Sigmoid colon (tissue), 7 donors: ENCODE results near the gene VPS13D. TPM values are rescaled to one million over a fixed set of nuclear protein-coding genes. Genes with fewer than 3 reads are reported as not detected.
"Not testable (repeated sequence)": the region's sequence is repeated elsewhere in the genome, so short reads cannot be mapped to it uniquely, and the experiment has no call there.

Experiments used
- DNase-seq: peaks from one replicate; pipeline ENCODE4 v3.0.0-alpha.2; 2019
- H3K27ac ChIP-seq, 4 donors: fragments of 200-600 bp; sonication (generic); one replicate each; pipeline ENCODE4 v1.5.1; 2016 to 2019; ENCODE audit warnings: mild to moderate bottlenecking in 1 of 4
- H3K27me3 ChIP-seq, 3 donors: fragments of 200-600 bp; sonication (generic); one replicate each; pipeline ENCODE4 v1.5.1; 2019; ENCODE audit warnings: mild to moderate bottlenecking in 1 of 3
- H3K36me3 ChIP-seq, 4 donors: fragments of 200-600 bp; sonication (generic); one replicate each; pipeline ENCODE4 v1.5.1; 2016 to 2019
- H3K4me1 ChIP-seq, 4 donors: fragments of 200-600 bp; sonication (generic); one replicate each; pipeline ENCODE4 v1.5.1; 2017 to 2019
- H3K4me3 ChIP-seq, 4 donors: fragments of 200-600 bp; sonication (generic); one replicate each; pipeline ENCODE4 v1.5.1; 2017 to 2019; ENCODE audit warnings: mild to moderate bottlenecking in 2 of 4, moderate library complexity in 1 of 4
- H3K9me3 ChIP-seq, 4 donors: fragments of 200-600 bp in 3 of 4; sonication (generic) in 3 of 4; one replicate each; pipeline versions ENCODE4 v1.5.1 to v1.6.1; 2013 to 2019
- CTCF ChIP-seq, 4 experiments: fragments of 450-650 bp in 3 of 4; fragments of 200-600 bp in 1 of 4; IDR thresholded peaks; one replicate each; pipeline ENCODE4 v1.5.1; 2016 to 2019; ENCODE audit warnings: antibody characterized with exemption in 4 of 4, mild to moderate bottlenecking in 3 of 4, moderate library complexity in 2 of 4
- EP300 ChIP-seq, 4 donors: sonication (generic); formaldehyde crosslinking; IDR thresholded peaks; one replicate each; pipeline ENCODE4 v1.6.1; 2017; ENCODE audit warnings: antibody characterized with exemption in 4 of 4
- POLR2A ChIP-seq, 2 donors: fragments of 450-650 bp; IDR thresholded peaks; one replicate each; pipeline ENCODE4 v1.6.1; 2016; ENCODE audit warnings: antibody characterized with exemption in 2 of 2, mild to moderate bottlenecking in 2 of 2, moderate library complexity in 2 of 2
- POLR2AphosphoS5 ChIP-seq, 4 donors: sonication (generic); formaldehyde crosslinking; IDR thresholded peaks; one replicate each; pipeline ENCODE4 v1.6.1; 2017; ENCODE audit warnings: antibody characterized with exemption in 4 of 4
- WGBS, 2 donors: extraction: QIAGEN DNeasy Blood & Tissue Kit; methylation state at CpG; one replicate each; pipeline ENCODE4 v1.1.7; 2013; 5-methylcytosine and 5-hydroxymethylcytosine counted together
- intact Hi-C: fragments of 100-400 bp; cut with DNase I; formaldehyde crosslinking; loops from one replicate; pipeline ENCODE4 v1.15.1; 2023
- polyA plus RNA-seq, 3 donors: library from polyadenylated mRNA; stranded (reverse); fragments of 200-250 nt; gene quantifications; one replicate each; pipeline ENCODE4 v1.2.3, GENCODE V29; 2013
- total RNA-seq, 4 donors: library from RNA; depleted of rRNA; stranded (reverse); fragments of >200 nt; gene quantifications; one replicate each; pipeline ENCODE4 v1.1.0, GENCODE V29; 2016
- donor health status: healthy with polysubstance abuse.
- donor health status: Bipolar disorder and iron deficiency.
- donor health status: healthy.

Gene VPS13D
- total and polyA plus RNA-seq, 7 donors: 7.6 to 90.8 (median 49.7) TPM

GRCh38 chr1:12516741-12517140 is 286.9 kb downstream of the VPS13D start:
- intact Hi-C loops: no loop called here
- Histone ChIP-seq H3K4me1 (peaks cover 0 to 30% (median 22%) of the 10 kb centered on the region in 4 donors), H3K4me3 (no peak overlapping the region)

GRCh38 chr1:12518931-12519692 is 289.3 kb downstream of the VPS13D start:
- no peaks in the 10 kb centered on the region for H3K27me3 ChIP-seq
- no peaks in the 10 kb centered on the region for H3K36me3 ChIP-seq
- no peaks in the 10 kb centered on the region for H3K9me3 ChIP-seq
- H3K27ac ChIP-seq: peak overlapping the region; percentile 45 to 85 (median 79)
- peaks cover 0 to 19% (median 17%) of the 10 kb centered on the region in 4 donors for H3K4me1 ChIP-seq
- intact Hi-C loops: loop anchor here (2.0 kb wide), 1 partner anchor 22 kb away; no protein-coding TSS in a partner anchor
- peak; percentile 61 to 93 (median 82) for TF ChIP-seq EP300 (IDR thresholded peaks at IDR 0.05)
- no peak for TF ChIP-seq POLR2A (IDR thresholded peaks at IDR 0.05)
- TF ChIP-seq POLR2AphosphoS5 (IDR thresholded peaks at IDR 0.05): peak; percentile 78 to 90 (median 83)
- DNase-seq: peak; percentile 97
- peak overlapping the region in 3 of 4 donors; percentile 4 to 11 (median 7) for H3K4me3 ChIP-seq
- 32 to 52% methylated on average over 21 of the region's 21 CpGs for WGBS, 2 donors

More at GRCh38 chr1:12516741-12517140, 286.9 kb downstream of the VPS13D start:
- Histone ChIP-seq H3K36me3 (no peaks in the 10 kb centered on the region), H3K27me3 (no peaks in the 10 kb centered on the region), H3K9me3 (no peaks in the 10 kb centered on the region), H3K27ac (no peak overlapping the region)
- WGBS, 2 donors: 97% methylated on average over 13 of the region's 13 CpGs
- DNase-seq: peak; percentile 15
- TF ChIP-seq POLR2A (IDR thresholded peaks at IDR 0.05) (no peak), POLR2AphosphoS5 (IDR thresholded peaks at IDR 0.05) (no peak), EP300 (IDR thresholded peaks at IDR 0.05) (no peak), CTCF (IDR thresholded peaks at IDR 0.05) (no peak)

GRCh38 chr1:12519693-12520364 is 290.0 kb downstream of the VPS13D start:
- no peak for DNase-seq
- Histone ChIP-seq H3K4me3 (no peak overlapping the region), H3K4me1 (peaks cover 0 to 19% (median 17%) of the 10 kb centered on the region in 4 donors), H3K36me3 (no peaks in the 10 kb centered on the region), H3K27ac (peak overlapping the region; percentile 45 to 85 (median 79)), H3K9me3 (no peaks in the 10 kb centered on the region), H3K27me3 (no peaks in the 10 kb centered on the region)
- TF ChIP-seq POLR2AphosphoS5 (IDR thresholded peaks at IDR 0.05) (no peak), EP300 (IDR thresholded peaks at IDR 0.05) (no peak), POLR2A (IDR thresholded peaks at IDR 0.05) (no peak), CTCF (IDR thresholded peaks at IDR 0.05) (no peak)
- WGBS, 2 donors: 91 to 93% methylated on average over 11 of the region's 11 CpGs
- intact Hi-C loops: loop anchor here (2.0 kb wide), 1 partner anchor 21 kb away; no protein-coding TSS in a partner anchor

GRCh38 chr1:12521096-12521495 is 291.3 kb downstream of the VPS13D start:
- Histone ChIP-seq H3K4me3 (no peak overlapping the region), H3K36me3 (no peaks in the 10 kb centered on the region), H3K4me1 (peaks cover 0 to 20% (median 18%) of the 10 kb centered on the region in 4 donors), H3K9me3 (no peaks in the 10 kb centered on the region), H3K27me3 (no peaks in the 10 kb centered on the region), H3K27ac (no peak overlapping the region)
- no peak for TF ChIP-seq CTCF (IDR thresholded peaks at IDR 0.05)
- TF ChIP-seq POLR2AphosphoS5 (IDR thresholded peaks at IDR 0.05): no peak
- TF ChIP-seq POLR2A (IDR thresholded peaks at IDR 0.05): no peak
- TF ChIP-seq EP300 (IDR thresholded peaks at IDR 0.05): no peak
- intact Hi-C loops: no loop called here
- peak; percentile 11 for DNase-seq
- WGBS, 2 donors: 70 to 83% methylated on average over 5 of the region's 5 CpGs

GRCh38 chr1:12522780-12523179 is 292.9 kb downstream of the VPS13D start:
- H3K36me3 ChIP-seq, H3K4me3 ChIP-seq, H3K27ac ChIP-seq, intact Hi-C loops, H3K9me3 ChIP-seq, H3K27me3 ChIP-seq: not testable (repeated sequence)
- DNase-seq: peak; percentile 14
- peaks cover 0 to 20% (median 18%) of the 10 kb centered on the region in 4 donors for H3K4me1 ChIP-seq
- WGBS, 2 donors: 98% methylated on average over 9 of the region's 9 CpGs
